Esophagus mucosa (tissue), 1 donor: ENCODE data around the gene PSMG3. TPM values are rescaled to one million over a fixed set of nuclear protein-coding genes. Genes with fewer than 3 reads are reported as not detected.

ENCODE experiments used
- ATAC-seq: fragments of 200-7000 bp; cut with Tn5 transposase; one replicate; pipeline ENCODE4 v1.9.1; 2020
- total RNA-seq: library from RNA; stranded (reverse); gene quantifications from one replicate; pipeline ENCODE4 v1.2.4, GENCODE V29; 2023
- donor health status: DM: yes; HTN: yes; CAD: no.

PSMG3 gene
- total RNA-seq, 1 donor from 2014 or later, result 39.8 TPM

DNA sequence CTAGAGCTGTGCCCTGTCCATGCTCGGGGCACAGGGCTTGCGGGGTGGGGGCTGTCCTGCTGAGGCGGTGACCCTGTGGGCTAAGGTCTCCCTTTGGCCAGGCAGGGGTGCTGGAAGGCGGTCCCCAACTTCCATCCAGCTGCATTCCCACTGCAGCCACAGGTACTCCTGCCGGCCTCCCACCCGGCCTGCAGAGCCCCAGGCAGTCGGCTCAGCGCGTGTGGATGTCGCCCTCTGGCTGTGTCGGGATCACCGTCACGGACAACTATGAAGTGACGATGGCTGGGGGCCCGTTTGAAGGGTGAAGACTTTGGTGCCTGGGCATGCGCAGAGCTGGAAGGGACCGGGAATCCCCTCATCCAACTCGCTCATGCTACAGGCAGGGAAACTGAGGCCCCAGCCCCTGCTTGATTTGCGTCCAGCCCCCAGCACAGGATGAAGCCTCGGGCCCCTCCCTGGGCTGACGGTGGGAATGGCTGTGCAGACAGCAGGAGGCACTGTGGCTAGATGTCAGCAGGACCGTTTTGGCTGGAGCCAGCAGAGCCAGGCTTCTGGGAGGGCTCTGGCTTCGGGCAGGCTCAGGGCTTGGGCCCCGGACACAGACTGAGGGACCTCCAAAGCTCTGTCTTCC is 11.5 kb downstream of the PSMG3 start:
- no peak for ATAC-seq

DNA sequence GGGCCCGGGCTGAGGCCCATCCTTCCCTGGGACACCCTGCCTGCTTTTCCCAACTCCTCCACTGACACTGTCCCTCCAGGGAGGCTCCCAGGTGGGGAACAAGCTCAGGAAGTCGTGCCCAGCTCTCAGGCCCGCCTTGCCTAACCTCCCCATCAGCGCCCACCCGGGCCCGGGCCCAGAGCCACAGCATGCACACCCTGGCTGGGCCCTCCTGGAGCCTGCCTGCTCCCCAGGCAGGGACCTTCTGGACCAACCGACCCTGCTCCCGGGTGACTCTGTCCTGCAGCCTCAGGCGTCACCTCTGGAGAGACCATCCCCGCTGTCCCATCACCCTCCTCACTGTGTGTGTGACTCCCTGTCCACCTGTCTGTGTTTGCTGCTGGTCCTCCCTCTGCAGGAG is 12.1 kb downstream of the PSMG3 start:
- ATAC-seq, result no peak

GRCh38 chr7:1557006-1557405 is 12.8 kb downstream of the PSMG3 start:
- ATAC-seq, result no peak

GRCh38 chr7:1555813-1556543 is 13.9 kb downstream of the PSMG3 start, which contains the start of gene TMEM184A:
TSS of gene TMEM184A (minus strand) at chr7:1556205. CDS start at chr7:1555484, 721 bp downstream.
- peak; percentile 62 for ATAC-seq

GRCh38 chr7:1555046-1555812 is 14.6 kb downstream of the PSMG3 start:
- peak; percentile 48 for ATAC-seq

DNA sequence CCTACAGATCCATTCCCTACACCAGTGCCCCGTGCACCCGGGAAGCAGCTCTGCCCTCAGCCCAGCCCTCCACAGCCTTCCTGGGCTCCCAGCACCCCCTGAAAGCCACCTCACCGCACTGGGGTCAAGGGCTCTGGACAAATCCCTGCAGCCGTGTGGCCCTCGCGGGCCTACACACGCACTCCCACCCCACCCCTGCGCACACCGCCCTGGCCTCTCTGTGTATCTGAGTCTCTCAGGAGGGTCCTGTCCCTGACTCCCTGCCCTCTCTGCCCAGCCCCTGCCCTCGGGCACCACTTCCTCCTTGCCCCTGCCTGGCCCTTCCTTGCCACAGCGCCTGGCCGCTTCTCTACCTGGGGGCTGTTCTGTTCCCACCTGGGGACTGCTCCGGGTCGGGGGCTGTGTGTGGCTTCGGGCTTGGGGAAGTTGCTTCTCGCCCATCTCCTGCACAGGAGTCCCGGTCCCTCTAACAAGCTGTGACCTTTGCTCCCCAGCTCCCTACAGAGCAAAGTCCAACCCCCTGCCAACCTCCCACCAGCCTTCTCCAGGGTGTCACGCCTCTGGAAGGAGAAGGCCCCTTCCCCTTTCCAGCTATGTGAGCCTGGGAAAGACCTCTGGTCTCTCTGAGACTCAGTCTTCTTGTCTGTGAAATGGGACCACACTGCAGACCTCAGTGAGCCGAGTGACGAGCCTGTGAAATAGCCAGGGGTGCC is 15.3 kb downstream of the PSMG3 start:
- no peak for ATAC-seq

GRCh38 chr7:1553512-1554210 is 16.2 kb downstream of the PSMG3 start:
- ATAC-seq, result no peak

DNA sequence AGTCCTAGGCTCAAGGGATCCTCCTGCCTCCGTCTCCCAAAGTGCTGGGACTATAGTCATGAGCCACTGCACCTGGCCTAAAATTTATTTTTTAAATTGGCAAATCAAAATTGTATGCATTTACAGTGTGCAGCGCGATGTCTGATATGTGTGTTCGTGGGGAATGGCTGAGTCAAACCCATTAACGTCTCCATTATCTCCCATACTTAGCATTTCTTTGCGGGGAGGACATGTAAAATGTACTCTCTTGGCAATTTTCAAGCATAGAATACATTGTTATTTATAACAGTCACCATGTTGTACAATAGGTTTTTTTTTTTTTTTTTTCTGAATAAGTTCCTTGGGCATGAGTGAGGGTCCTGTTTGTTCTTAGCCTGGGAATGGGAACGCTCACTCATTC is 17.6 kb downstream of the PSMG3 start:
- ATAC-seq, result no peak

DNA sequence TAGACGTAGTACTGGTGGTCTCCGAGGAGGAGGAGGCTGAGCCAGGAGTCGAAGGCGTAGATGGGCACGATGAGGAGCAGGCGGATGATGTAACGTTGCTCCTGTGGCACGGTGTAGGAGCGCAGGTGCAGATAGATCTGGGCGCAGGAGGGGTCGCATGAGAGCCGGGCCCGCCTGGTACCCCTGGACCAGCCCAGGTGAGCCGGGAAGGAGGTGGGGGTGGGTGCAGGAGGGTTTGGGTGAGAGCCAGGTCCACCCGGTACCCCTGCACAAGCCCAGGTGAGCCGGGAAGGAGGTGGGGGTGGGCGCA is 19.0 kb downstream of the PSMG3 start:
- ATAC-seq, result no peak

GRCh38 chr7:1550005-1550845 is 19.6 kb downstream of the PSMG3 start:
- ATAC-seq, result no peak

- ATAC-seq, result no peak
These were observed 20.4 kb downstream of the PSMG3 start for GRCh38 chr7:1549357-1550004.

DNA sequence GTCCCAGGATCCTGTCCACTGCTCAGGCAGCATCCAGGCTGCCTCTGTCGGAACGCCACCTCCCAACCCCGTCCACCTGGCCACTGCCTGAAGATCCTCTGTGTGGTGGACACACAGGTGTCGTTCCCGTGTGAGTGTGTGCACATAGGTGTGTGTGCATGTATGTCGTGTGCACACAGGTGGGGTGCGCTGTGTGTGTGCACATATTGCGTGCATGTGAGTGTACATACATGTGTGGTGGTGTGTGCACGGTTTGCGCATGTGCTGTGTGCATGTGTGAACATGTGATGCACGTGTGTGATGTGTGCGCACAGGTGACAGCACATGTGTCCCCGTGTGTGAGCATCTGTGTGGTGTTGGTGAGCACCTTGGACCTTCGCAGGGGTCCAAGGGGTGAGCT is 20.9 kb downstream of the PSMG3 start:
- ATAC-seq, result no peak

DNA sequence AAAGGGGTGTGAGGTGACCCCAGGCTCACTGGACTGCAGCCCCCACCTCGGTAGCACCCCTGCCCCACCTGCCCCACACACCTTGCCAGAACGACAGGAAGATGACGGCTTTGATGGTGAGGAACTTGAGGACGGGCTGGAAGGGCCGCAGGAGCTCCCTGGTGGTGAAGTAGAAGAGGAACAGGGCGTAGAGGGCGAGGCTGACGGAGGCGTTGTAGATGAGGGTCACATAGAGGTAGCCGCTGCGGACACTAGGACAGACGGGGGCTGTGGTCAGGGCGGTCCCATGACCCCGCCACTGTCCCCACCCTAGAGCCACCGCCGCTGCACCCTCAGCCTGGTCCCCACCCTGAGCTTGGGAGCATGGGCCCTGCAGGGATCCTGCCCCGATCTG is 21.4 kb downstream of the PSMG3 start:
- ATAC-seq, result no peak

DNA sequence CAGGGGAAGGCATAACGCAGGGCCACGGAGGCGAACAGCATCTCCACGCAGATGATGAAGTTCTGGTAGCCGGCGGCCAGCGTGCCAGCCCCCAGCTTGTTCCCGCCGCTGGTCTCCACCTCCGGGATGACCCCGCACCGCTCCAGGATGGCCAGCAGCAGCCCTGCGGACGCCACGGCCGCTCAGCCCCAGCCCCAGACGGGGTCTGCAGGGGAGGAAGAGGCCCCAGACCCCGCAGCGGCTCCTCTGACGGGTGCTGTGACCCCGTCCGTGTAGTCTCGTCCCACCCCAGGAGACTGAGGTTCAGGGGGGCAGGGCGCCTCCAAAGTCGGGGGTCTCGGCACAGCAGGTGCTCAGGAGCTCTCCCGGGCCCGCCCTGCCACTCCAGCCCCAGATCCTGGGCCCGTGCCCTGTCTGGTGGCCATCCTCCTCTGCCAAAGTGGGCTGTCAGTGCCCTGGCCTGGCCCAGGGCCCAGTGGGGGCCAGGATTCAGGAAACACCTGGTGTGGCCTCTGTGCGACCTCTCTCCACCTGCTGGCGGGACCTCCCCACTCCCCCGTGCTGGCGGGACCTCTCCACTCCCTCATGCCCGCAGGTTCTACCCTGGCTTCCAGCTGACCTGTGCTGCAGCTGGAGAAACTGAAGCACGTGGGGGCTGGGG is 21.9 kb downstream of the PSMG3 start:
- ATAC-seq, result no peak

- no peak for ATAC-seq
These were observed 22.7 kb downstream of the PSMG3 start for GRCh38 chr7:1546909-1547776.

DNA sequence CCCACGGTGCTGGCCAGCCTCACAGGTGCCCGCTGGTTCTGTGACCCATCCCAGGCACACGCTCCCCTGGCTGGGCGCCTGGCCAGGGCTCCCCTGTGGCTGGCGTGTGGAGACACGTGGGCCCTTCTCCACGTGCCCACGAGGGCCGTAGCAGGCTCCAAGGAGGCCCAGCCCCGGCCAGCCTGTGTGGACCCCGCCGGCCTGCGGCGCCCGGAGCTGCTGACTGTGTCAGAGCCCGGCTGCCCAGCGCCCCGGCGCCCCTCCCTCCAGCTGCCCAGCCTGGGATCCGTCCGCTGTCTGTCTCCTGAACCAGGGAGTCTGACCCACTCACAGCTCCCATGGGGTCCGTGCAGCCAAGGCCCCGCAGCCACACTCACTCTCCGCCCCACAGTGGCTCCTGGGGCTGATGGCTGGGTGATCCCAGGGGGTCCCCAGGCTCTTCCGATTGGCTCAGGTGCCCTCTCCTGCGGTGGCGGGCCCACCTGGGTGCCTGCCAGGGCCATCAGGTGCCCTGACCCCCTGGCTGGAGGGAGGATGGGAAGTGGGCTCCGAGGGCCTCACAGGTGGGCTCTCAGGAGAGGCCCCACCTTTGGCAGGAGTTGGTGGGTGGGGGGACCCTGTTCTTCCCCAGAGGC is 23.4 kb downstream of the PSMG3 start:
- ATAC-seq, result no peak

- no peak for ATAC-seq
These were observed 24.2 kb downstream of the PSMG3 start for GRCh38 chr7:1545417-1546246.

- ATAC-seq, result no peak
These were observed 24.9 kb downstream of the PSMG3 start for GRCh38 chr7:1544896-1545416.
